ENCODE data around the gene TTLL9.
A peak's percentile ranks its signal among the peaks of the same experiment; 100 is the strongest.

The TTLL9 gene

DNA sequence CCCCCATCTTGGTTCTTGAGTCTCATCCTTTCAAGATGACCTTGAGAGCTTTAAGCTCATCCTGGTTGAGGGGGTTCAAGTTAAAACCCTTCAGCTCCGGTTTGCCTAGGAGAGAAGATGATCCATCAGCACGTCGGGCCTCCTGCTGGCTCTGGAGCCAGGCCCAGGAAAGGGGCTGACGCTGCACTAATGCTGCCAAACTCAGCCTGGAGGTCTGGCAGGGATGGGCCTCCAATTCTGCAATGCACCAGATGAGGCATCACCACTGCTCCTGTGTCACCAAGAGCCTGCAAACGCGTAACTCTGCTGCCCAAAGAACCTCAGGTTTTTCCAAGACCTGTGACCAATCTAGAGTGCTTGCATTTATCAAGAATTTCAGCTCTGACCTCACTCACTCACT, 75.4 kb downstream of the TTLL9 start:
- DNase-seq (ENCODE audit: low read depth), result no peak

DNA sequence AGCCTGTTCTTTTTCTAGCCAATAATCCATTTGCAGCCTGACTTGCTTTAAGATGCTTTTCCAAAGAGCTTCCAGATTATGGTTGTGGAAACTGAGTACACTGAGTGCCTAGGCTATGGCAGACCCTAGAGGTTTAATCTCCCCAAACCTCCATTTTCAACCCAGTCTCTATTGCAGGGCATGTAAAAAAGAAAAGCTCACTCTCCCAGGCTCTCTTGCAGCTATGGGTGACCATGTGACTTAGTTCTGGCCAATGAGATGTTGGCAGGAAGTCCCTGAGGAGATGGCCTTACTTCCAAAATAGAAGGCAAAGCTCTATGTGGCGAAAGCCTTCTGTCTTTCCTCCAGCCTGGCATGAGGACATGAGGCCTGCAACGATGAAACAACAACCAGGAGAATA, 77.6 kb downstream of the TTLL9 start:
- no peak for DNase-seq (ENCODE audit: low read depth)

DNA sequence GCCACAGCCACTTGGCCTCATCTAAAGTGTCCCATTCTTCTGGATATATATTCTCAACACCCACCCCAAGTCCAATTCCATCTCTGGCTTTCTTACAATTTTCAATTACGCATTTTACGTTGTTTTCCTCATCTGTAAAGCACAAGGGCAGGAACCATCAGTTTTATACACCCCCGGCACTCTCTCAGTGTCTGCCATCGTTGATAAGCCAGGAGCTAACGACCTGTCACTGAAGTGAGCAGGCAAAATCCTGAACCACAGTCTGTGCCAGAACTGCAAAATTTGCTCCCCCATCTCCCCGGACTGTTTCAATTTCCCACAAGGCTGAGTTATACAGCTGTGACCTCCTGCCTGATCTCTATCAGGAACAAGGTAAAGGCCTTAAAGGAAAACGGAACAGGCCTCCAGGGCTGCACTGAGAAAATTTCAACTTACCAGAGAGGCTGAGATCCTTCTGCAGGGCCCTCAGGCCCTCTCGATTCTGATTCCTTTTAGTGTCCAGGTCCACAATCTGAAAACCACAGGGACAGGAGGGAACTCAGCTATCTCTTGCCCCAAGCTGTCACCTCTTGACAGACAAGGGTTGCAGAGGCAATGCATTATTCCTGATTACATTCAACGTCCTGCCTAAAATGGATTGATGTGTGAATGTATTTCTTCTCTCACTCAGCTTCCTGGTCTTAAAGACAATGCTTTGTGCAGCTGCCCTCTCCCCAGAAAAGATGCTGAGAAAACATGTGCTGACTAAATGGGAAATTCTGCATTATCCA, 79.6 kb downstream of the TTLL9 start:
- no peak for DNase-seq (ENCODE audit: low read depth)

DNA sequence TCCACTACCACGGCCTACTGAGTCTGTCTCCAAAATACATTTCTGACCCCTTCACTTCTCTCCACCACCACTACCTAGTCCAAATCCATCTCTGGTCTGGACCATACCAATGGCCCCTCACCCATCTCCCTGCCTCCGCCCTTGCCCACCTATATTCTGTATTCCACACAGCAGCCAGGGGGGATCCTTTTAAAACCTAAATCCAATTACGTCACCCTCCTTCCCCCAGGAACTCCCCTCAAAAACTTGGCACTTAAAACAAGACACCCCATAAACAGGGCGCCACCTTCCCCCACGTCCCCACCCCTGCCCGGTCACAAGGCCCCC, 80.7 kb downstream of the TTLL9 start:
- no peak for DNase-seq (ENCODE audit: low read depth)

DNA sequence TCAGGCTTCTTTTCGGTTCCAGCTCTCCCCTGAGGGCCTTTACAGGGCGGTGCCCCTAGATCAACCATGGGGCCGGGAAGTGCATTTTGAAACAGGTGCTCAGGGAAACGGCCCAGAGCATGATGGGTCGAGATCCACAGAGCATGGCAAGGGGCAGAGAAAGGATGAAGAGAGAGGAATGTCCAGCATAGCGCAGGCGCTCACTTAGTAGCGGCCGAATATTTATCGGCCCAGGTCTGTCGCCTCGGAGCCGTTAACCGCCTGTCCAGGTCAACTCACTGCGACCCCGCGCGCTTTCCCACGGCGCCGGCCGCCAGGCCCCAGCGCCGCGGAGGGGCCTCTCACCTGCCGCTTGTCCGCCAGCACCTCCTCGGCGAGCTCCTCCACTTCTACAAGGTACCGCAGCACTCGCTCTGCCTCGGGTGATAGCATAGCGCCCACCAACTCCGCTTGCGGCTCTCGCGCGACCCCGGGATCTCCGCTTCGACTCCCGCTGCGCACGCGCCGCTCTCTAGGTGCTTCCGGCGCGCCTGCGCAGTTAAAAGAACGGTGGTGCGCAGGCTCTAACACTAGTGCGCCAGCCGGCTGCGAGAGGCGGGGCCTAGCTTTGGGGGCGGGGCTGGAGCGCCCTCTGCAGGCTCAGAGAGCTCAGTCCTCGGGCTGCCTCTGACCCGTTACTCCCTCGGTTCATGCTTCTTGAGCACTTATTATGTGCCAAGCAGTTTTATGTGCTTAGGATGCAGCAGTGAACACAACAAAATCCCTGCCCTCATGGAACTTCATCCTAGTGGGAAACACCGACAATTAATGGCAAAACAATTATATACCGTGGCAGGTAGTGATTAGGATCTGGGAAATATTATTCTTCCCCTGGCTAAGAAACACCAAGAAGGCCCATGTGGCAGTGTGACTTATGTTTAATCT, 81.4 kb downstream of the TTLL9 start, which contains the start of gene PDRG1:
TSS of gene PDRG1 (minus strand) at position 517 of the 924 bp plus-strand sequence. CDS start at position 432, 85 bp downstream.
- DNase-seq (ENCODE audit: low read depth), result peak; percentile 75

DNA sequence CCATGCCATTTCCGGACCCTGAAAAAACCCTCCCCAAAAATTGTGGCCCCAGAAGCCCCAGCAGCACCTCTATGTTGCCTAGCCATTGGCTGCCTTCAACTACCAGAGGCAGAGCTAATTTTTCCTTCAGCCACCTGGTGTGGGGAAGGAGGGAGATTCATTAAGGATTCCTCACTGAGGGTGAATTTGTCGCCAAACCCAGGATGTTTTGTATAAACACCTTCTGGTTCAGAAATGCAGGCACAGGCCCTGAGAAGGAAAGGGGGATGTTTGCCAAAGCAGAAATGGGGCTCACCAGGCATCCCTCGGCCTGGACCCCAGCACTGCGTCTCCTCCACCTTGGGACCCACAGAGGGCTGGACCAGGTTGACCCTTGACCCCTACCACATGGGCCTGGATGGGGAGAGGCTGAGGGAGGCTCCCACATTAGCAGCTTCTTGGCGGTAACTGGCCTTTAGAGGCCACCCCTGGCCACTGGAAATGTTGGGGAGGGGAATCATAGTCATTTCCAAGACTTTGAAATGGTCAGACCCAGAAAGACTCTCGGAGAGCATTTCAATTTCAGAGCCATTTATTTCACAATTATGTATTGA, 83.2 kb downstream of the TTLL9 start:
- no peak for DNase-seq (ENCODE audit: low read depth)

DNA sequence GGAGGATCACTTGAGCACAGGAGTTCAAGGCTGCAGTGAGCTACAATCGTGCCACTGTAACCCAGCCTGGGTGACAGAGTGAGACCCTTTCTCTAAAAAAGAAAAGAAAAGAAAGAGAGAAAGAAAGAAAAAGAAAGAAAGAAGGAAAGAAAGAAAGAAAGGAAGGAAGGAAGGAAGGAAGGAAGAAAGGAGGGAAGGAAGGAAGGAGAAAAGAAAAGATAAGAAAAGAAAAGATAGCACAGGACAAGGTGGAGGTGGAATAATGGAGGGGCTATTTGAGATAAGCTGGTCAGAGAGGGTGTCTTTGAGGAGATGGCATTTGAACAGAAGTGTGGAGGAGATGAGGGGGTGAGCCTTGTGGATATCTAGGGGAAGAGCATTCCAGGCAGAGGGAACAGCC, 84.1 kb downstream of the TTLL9 start:
- no peak for DNase-seq (ENCODE audit: low read depth)

DNA sequence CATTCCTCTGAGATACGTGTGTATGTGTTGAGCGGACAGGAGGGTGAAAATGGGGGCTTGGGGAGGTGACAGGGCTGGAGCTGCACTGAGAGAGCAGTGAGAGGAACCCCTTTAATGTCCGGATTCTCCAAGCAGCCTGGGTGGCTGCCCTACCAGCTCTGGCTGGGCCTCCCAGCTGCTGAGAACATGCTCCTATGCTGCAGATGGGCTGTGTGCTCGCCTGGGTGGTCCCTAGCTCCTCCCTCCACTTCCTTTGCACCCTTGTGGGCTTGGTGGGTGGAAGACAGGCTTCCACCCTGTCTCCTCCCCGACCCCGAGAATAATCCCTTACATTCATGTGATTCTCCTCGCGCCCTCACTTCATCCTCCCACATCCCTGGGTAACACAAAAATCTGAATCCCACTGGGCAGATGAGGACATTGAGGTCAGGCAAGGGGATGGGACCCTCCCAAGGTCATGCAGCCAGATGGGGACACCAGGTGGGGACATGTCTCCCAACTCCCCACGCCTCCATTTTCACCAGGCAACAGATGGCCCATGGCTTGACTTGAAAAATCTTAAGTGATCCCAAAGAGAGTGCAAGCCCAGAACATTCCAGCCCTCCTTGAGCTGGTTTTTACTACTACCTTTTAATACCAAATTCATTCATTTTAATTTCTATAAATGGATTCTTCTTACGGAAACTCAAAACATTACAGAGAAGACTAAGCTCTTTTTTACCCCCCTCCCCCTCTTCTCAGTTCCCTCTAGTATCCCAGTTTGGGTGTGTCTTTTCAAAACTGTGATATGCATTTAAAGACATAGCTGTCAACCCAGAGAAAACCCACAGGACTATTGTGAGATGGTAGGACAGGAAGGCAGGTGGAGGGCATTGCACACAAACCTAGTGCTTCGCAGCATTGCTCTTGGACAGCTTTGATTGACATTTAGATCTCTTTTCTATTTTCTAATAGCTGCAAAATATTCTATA, 86.4 kb downstream of the TTLL9 start:
- DNase-seq (ENCODE audit: low read depth), result no peak

DNA sequence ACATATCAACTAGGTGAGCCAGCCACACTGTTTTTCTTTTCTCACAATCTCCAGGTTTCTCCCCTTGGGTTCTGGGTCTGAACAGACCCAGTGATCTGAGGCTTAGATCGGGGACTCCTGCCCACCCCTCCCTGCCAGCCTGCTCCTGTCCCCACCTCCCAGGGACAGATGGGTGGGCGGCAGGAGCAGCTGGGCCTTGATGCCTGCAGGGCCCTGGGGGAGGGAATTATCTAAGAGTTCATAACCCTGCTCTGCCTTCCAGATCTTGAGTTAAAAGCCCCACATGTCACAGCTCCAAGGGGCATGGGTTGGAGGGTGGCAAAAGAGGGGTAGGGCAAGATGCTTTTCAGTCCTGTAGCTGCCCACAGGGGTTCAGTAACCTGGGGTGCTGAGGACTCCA, 92.3 kb downstream of the TTLL9 start:
- DNase-seq (ENCODE audit: low read depth), result no peak

DNA sequence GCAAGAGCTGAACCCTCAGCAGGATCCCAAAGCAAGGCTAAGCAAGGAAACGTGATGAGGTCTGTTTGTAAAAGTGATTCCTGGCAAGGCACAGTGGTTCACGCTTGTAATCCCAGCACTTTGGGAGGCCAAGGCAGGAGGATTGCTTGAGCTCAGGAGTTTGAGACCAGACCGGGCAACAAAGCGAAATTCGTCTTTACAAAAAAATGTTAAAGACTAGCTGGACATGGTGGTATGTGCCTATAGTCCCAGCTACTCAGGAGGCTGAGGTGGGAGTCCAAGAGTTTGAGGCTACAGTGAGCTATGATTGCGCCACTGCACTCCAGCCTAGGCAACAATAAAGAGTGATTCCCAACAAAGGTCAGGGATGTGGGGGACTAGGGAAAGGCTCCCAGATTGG, 93.5 kb downstream of the TTLL9 start:
- no peak for DNase-seq (ENCODE audit: low read depth)

DNA sequence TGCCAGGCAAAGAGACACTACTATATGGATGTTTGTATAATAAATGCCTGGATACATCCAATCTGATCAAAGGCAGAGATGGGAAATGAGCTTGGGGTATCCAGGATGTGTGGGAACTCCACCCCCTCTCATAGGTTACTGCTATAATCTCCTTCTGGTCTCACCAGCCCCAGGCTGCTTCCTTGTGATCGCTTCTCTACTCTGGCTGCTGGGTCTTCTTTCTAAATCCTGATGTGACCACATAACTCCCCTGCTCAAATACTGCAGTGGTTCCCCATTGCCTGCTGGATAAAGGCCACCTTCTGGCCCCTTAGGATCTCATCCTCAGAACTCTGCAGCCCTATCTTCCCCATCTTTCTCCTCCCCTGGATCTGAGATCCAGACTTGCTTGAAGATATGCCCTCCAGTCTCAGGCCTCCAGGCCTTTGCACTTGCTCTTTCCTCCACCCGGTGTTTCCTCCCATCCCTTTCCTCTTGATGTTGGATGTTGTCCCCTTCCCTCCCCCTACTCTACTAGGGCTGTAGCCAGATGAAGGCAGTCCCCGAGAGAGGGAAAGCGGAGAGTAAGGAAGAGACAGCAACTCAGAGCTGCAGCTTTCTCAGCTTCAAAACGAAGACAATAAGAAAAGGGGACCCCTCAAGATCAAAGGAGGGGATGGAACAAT, 96.7 kb downstream of the TTLL9 start:
- no peak for DNase-seq (ENCODE audit: low read depth)

DNA sequence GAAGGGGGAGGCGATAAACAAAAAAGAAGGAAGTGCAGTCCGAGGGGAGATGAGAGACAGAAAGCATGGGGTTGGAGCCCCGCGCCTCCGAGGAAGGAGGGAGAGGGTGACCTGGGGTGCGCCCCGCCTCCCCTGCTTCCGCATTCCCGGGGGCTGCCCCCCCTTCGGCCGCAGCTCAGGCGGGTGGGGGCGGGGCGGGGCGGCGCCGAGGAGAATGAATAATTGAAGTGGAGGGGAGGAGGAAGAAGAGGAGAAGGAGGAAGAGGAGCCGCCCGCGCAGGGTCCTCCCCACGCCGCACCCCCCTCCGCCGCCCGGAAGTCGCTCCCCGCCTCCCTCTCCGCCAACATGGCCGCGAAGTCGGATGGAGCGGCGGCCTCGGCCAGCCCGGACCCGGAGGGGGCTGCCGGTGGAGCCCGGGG, 97.4 kb downstream of the TTLL9 start, which contains the start of gene XKR7:
TSS of gene XKR7 (plus strand) at position 322 of the 420 bp plus-strand sequence. CDS start at position 347, 25 bp downstream.
- DNase-seq (ENCODE audit: low read depth), result no peak

DNA sequence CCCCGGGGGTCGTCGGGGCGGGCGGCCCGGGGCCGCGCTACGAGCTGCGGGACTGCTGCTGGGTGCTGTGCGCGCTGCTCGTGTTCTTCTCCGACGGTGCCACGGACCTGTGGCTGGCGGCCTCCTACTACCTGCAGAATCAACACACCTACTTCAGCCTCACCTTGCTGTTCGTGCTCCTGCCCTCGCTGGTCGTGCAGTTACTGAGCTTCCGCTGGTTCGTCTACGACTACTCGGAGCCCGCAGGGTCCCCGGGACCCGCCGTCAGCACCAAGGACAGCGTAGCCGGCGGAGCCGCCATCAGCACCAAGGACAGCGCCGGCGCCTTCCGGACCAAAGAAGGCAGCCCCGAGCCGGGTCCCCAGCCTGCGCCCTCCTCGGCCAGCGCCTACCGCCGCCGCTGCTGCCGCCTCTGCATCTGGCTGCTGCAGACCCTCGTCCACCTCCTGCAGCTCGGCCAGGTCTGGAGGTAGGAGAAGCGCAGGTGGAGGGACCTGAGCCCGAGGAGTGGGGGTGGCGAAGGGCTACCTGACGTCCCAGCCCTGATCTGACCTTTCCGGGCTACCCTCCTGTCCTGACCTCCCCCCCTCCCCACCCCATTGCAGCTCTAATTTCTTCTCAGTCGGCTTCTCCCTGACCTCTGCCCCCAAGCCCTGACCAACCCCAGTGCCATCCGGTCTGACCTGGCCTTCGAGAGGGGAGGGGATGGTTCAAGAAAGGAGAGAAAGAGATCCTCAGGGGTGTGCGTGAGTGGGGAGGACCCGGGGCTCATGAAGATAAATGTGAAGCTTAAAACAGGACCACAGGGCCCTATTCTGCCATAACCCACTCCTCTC, 98.1 kb downstream of the TTLL9 start:
- no peak for DNase-seq (ENCODE audit: low read depth)

DNA sequence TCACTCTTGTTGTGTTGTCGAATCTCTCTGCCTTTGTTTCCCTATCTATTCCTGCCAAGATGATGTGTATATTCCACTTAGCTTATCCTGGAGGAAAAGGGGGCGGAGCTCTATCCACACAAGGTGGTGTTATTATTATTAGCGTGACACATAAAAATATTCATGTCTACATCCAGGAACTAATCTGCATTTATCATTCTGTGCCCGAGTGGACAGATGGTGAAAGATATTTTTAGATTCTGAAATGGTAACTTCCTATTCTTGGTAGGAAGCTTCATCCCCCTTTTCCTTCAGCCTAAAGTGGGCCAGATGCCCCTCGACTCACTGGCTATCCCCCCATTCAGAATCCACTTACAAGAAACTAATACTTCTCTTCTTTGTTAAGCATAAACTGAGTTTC, 99.6 kb downstream of the TTLL9 start:
- DNase-seq (ENCODE audit: low read depth), result no peak

DNA sequence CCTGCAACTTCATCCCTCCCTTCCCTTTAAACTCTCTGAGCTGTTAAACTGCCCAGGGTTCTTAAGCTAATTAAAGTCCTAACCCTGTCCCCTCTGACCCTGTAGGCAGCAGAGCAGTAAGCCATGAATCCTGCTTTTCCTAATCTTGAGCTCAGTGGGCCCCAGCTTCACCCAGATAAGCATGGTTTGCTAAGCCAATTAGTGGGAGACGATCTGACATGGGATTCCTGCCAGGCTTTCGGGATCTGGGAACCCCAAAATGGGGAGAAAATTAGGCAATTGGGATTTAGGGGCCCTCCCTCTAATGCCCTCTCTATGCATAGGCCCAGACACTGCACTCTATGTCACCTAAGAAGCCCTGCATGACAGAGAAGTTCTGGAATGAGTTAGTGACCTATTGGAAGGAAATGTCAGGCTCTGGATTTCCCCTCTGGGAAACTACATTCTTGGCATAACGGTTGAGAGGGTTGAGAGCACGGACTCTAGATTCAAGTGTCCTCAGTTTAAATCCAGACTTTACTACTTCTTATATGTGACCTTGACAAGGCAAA, 102.1 kb downstream of the TTLL9 start:
- DNase-seq (ENCODE audit: low read depth), result no peak

DNA sequence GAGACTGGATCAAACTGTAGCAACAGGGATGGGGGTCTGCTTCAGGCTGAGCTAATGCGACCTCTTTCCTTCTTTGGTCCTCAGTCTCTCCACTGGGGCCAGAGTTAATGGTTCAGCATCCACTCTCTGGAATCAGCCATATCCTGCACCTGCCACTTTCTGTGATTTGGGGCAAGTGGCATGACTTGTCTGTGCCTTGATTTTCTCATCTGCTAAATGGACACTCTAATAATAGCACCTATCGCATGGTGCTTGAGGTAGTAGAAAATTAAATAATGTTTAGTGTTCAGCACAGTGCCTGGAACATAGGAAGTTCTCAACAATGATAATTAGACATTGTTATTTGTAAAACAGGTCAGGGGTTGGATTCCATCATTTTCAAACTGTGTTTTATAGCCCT, 103.9 kb downstream of the TTLL9 start:
- no peak for DNase-seq (ENCODE audit: low read depth)

DNA sequence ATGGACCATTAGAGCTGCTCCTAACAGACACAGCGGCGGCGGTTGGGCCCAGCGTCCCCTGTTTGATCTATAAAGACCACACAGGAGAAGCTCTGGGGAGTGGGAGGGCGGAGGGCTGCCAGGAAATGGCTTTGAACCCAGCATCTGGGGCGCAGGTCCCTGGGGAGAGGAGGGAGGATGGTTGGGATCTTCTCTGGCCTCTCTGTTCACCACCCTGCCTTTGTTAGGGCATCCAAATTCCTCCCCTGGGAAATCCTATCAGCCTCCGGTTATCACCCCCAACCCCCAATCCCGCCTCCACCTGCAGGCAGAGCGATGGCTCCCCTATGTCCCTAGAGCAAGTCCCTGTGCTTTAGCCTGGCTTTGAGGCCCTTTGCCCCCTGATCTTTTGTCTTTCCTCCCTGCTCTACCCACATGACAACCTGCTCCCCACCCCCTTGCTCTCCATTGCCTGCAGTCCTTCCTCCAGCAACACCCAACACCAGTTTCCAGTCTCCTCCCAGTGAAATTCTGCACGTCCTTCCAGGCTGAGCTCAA, 104.6 kb downstream of the TTLL9 start:
- DNase-seq (ENCODE audit: low read depth), result no peak

DNA sequence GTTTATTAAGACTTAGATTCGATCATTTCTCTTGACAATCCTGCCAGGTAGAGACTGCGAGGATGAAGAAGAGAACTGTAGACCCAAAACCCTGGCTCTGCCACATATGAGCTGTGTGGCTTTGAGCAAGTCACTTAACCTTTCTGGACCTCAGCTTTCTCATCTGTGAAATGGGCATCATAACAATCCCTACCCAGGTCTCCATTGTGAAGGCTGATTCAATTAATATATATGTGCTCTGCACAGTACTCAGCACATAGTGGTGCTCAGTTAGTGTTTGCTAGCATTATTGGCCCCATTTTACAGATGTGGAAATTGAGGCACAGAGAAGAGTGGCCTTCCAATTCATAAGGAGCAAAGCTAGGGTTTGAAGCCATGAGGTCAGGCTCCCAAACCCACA, 105.4 kb downstream of the TTLL9 start:
- DNase-seq (ENCODE audit: low read depth), result no peak

DNA sequence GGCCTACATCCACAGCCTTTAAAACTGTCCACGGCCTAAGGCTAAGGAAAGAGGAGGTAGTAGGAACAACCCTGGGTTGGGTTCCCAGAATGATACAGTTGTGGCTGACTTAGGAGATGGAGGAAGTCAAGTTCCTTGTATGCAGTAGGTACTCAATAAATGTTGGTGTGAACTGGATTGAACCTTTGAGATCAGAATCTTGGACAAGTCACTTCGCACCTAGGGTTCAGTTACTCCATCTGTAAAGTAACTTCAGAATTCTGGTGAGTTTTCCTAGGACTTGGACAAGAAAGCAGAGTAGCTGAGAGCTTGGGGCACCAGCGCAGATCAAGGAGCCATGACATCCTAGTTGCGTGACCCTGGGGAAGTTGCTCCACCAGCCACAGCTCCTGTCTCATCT, 106.6 kb downstream of the TTLL9 start:
- DNase-seq (ENCODE audit: low read depth), result no peak

All from HS-5 (cell line).